D721Med (cell line): ENCODE measurements around the gene HDAC8.

Source experiments
- DNase-seq: peaks from one replicate; pipeline ENCODE4 v3.0.0; 2011; ENCODE audit warnings: low spot score; ENCODE audit not compliant: insufficient read length
- FAIRE-seq: peaks from 2 replicates; lab custom pipeline; 2011; peaks lifted over from hg19 to GRCh38; lab: Jason Lieb, UNC
- CTCF ChIP-seq: IDR thresholded peaks from 2 replicates; pipeline ENCODE4 v1.5.1; 2012; ENCODE audit warnings: mild to moderate bottlenecking, control low read depth; ENCODE audit not compliant: insufficient read depth; ENCODE audit errors: missing control alignments

Gene HDAC8

GRCh38 chrX:72366178-72366577 lies 206.5 kb downstream of the HDAC8 start:
- no peak for TF ChIP-seq CTCF
- DNase-seq = no peak
- FAIRE-seq = no peak

GRCh38 chrX:72365126-72365525 lies 207.5 kb downstream of the HDAC8 start:
- DNase-seq (no peak), FAIRE-seq (no peak)
- no peak for TF ChIP-seq CTCF

GRCh38 chrX:72360326-72360725 lies 212.3 kb downstream of the HDAC8 start:
- DNase-seq = no peak
- no peak for FAIRE-seq
- TF ChIP-seq CTCF = no peak

GRCh38 chrX:72358313-72358712 lies 214.3 kb downstream of the HDAC8 start:
- DNase-seq = no peak
- FAIRE-seq = no peak

GRCh38 chrX:72352786-72353185 lies 219.9 kb downstream of the HDAC8 start:
- TF ChIP-seq CTCF = no peak
- no peak for DNase-seq
- FAIRE-seq = peak; percentile 21

More at GRCh38 chrX:72358313-72358712, 214.3 kb downstream of the HDAC8 start:
- no peak for TF ChIP-seq CTCF

- FAIRE-seq (no peak), DNase-seq (no peak)
- no peak for TF ChIP-seq CTCF
Observed at GRCh38 chrX:72351606-72352334, 220.9 kb downstream of the HDAC8 start.

GRCh38 chrX:72349190-72349589 lies 223.5 kb downstream of the HDAC8 start:
- TF ChIP-seq CTCF = no peak
- DNase-seq = no peak
- no peak for FAIRE-seq
